Left lobe of liver (tissue), 2 donors: ENCODE results near the gene AQR. TPM values are rescaled to one million over a fixed set of nuclear protein-coding genes. Genes with fewer than 3 reads are reported as not detected.
A peak's percentile ranks its signal among the peaks of the same experiment; 100 is the strongest.
"Not testable (repeated sequence)": the region's sequence is repeated elsewhere in the genome, so short reads cannot be mapped to it uniquely, and the experiment has no call there.

Experiments
- ATAC-seq: fragments of 200-7000 bp; cut with Tn5 transposase; one replicate; pipeline ENCODE4 v1.9.1; 2020; ENCODE audit warnings: mild to moderate bottlenecking, moderate library complexity
- DNase-seq: peaks from one replicate; pipeline ENCODE4 v3.0.0-alpha.2; 2020; ENCODE audit warnings: low spot score
- total RNA-seq: library from RNA; stranded (reverse); gene quantifications from one replicate; pipeline ENCODE4 v1.2.1, GENCODE V29; 2021
- donor health status: DM: no; HTN: no; CAD: no; lungs with moderate emphysema.
- donor health status: DM: no; HTN: yes; CAD: no.

AQR gene
- total RNA-seq, result 9.4 TPM

DNA sequence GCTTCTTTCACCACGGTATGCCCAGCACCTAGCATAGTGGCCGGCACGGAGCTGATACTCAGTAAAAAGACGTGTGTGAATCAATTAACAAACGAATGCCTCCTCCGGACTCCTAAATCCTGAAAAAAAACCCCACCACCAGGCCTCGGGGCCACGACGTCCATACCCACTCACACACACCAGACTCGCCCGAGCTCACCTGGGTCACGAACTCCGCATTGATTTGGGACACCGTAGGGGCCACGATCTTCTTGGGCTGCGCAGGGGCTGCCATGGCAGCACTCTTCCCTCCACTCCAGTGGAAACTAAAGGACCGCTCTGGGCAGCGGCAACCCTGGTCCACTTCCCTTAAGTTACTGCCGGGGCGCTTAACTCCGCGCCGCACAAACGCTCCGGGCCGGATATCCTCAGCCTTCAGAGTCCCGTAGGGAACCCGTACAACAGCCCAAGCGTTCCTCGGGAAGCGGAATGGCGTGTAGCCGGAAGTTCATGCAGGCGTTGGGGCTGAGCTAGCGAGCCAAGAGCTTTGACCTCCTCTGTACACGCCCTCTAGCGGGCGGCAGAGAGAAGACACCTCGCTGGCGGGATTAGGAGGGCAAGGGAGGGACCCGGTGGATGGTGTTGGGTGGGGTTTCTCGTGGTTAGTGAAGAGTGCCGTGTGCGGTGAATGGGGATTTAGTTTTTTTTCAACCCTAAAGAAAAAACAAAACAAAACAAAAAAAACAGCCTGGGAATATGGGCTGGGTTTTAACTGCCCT is at the start of gene AQR:
TSS of gene AQR (minus strand) at position 403 of the 758 bp plus-strand sequence. CDS start at position 274, 129 bp downstream.
- peak; percentile 99 for ATAC-seq
- DNase-seq, result peak; percentile 96

GRCh38 chr15:35014241-35014640 is 44.7 kb upstream of the AQR start:
- ATAC-seq (no peak), DNase-seq (no peak)

GRCh38 chr15:35013370-35013769 is 43.8 kb upstream of the AQR start:
- DNase-seq (no peak), ATAC-seq (no peak)

DNA sequence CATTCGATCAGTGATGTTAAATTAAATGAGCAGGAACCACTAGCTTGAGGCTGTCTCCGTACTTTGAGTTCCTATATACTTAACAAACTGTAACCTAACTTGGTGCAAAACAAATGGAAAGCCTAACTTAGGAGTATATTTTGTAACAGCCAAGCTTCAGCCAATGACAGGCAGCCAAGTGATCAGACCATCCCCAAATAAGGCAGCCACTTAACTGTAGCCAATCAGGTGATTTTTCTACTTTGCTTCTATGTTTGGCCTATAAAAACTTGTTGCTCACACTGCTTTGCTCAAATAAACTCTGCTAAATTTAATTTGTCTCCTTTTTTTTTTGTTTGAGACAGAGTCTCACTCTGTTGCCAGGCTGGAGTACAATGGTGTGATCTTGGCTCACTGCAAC is 37.9 kb upstream of the AQR start:
- DNase-seq (no peak), ATAC-seq (no peak)

GRCh38 chr15:35005933-35006332 is 36.4 kb upstream of the AQR start:
- ATAC-seq (no peak), DNase-seq (no peak)

DNA sequence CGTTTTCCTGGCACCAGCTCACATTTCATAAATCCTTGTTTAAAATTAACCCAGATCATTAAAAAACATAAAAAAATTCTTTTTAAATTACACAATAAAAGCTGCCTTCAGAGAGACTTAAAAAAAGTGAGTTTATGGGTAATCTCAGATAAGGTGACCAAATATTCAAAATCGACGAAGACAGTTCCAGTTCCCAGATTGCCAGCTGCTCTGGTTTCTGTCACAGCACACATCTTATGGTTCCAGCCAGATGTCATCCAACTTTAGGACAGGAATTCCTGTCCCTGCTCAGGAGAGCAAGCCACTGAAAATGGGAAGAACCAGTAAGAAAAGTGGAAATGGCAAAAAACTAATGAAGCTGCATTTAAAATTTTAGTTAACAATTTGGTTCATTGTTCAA is 34.4 kb upstream of the AQR start:
- DNase-seq (no peak), ATAC-seq (no peak)

GRCh38 chr15:35000511-35000910 is 31.0 kb upstream of the AQR start:
- DNase-seq, result no peak
- peak; percentile 74 for ATAC-seq

- no peak for ATAC-seq
- no peak for DNase-seq
These were observed 30.4 kb upstream of the AQR start for GRCh38 chr15:34999906-35000305.

- ATAC-seq (no peak), DNase-seq (no peak)
These were observed 25.4 kb upstream of the AQR start for GRCh38 chr15:34994925-34995324.

- DNase-seq (no peak), ATAC-seq (no peak)
These were observed 24.3 kb upstream of the AQR start for GRCh38 chr15:34993877-34994276.

GRCh38 chr15:34993412-34993811 is 23.9 kb upstream of the AQR start:
- no peak for DNase-seq
- ATAC-seq, result no peak

DNA sequence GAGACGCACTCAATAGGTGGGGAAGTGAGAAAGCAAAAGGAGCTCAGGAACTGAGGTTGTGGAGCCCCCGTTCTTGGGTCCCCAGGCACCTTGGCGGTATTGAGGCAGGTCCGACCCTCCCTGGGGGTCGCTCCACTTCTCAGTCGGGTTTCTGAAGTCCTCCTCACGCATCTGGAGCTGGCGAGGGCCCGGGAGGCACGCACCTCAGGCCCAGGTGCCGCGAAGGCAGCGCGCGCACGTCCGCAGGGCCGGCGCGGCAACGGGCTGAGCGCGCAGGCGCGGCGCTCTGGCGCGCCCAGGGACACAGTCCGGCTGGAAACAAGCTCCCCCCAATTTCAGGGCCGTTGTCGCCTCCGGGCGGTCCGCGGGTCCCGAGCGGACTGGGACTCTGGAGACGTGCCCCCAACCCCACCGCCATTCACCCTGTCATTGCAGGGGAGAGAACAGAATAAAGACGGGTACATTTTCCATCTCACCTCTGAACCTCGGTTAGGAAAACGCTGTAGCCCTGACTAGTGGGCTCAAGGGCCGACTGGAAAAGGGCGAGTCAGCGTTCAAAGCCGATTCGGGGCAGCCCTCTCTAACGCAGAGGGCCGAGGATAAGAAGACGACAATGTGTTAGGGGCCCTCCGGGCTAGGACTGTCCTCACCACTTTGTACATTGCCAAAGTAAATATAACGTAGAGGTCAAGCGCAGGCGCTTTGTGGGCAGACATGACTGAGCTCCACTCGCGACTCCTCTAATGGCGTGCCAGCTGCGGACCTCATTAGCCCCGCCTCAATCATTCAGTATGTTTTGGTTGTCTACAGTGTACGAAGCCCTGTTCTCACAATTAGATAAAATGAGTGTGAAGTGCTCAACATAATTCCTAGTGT is 18.7 kb upstream of the AQR start, which contains the start of gene ZNF770:
TSS of gene ZNF770 (minus strand) at position 261 of the 876 bp plus-strand sequence. CDS start 4,853 bp downstream, outside the sequence.
- ATAC-seq (peak; percentile 88), DNase-seq (peak; percentile 84)

DNA sequence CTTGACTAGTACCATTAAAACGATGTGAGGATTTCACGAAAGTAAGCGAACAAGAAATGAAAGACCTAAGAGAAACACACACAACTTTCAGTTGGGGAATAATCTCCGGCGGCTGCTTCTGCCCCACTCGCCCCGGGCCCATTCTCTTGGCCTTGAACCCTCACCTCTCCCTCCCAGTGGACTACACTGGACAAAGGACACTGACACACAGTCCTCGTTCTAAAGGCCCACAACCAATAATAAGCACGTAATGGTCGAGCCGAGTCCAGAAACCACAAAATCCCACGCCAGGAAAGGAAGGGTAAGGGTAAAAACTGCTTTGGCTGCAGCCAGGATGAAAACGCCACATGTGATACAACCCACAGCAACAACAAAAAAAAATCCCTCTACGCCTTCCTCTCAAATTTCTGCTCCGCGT is 18.1 kb upstream of the AQR start:
- DNase-seq, result peak; percentile 63
- ATAC-seq, result peak; percentile 48

DNA sequence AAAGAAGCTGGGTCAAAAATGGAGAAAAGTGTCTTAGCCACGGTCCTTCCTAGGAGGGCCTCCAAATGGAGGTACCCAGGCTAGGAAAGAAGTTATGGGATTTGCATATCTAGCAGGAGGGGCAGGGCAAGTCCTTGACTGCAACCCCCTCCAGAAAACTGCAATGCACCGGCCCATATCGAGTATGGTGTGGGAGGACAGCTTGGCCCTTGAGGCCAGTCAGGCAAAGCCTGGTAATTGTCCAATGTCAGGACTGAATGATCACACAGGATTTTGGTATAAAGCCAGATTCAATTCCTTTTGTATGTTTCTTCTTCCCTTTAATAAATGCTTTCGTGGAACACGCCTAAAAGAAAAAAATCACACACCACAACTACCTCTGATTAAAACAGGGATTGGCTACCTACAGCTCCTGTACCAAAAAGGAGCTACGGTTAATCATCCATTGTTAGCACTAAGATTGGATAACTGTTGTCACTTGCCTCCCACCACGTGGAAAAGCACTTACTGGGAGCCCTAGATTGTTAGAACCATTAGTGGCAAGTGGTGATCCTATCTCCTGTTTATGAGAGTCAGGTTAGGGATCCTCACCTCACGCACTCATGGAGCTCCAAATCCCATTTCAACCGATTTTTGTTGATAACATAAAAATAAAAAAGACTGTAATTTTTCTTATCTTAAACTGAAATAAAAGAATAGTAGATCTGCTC is 17.4 kb upstream of the AQR start:
- ATAC-seq (peak; percentile 29), DNase-seq (peak; percentile 56)

DNA sequence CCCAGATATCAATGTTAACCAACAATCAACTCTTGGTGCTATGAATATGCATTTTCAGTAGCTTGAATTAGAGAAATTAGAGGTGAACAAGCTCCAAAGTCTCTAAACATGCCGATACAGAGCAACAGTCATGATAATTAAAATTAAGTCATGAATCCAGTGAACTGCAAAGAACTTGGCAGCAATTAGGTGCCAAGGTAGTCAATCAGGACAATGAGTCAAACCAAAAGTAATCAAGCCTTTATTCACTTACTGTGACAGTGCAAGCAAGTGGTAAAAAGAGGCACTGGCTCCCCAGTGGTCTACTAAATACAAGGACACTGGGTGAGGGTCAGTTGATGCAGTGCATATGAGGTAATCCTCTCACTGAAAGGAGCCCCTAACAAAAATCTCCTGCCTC is 16.8 kb upstream of the AQR start:
- ATAC-seq (no peak), DNase-seq (no peak)

DNA sequence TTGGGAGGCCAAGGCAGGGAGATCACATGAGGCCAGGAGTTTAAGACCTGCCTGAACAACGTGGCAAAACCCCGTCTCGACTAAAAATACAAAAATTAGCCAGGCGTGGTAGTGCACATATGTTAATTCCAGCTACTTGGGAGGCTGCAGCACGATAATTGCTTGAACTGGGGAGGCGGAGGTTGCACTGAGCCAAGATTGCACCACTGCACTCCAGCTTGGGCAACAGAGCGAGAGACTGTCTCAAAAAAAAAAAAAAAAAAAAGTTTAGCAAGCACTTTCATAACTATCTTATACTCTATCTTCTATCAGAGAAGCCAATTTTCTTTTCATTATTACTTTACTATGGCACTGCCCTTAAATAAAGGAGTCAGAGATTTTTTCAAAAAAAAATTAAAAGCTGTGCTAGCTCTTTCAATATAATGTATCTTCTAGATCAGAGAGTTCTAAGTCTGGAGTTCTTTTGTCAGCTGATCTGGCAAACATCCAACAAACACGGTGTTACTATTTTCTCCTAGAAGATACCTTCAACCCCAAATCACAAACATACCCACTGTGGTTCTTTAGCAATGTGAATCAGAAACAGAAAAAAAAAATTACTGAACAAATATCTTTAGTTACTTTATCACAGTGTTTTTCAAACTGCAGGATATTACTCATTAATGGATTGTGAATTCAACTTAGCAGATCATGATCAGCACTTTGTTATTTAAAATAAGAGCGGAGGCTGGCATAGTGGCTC is 15.5 kb upstream of the AQR start:
- DNase-seq (peak; percentile 64), ATAC-seq (peak; percentile 33)

DNA sequence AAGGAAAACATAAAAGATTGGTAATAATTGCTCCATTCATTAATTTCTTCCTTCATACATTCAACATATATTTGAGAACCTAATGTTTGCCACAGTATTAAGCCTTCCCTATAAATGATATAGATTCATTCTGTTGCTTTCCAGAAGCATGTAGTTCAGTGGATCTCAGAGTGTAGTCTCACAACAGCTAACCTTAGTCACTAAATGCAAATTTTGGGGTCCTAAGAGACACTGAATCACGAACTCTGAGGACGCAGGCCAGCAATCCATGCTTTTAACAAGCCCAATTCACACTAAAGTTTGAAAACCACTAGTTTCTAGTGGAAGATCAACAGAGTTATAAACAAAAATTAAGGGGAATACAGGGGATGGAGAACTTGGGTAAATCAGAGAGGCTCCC is 7.2 kb upstream of the AQR start:
- ATAC-seq, result no peak

GRCh38 chr15:34976073-34976472 is 6.5 kb upstream of the AQR start:
- DNase-seq (no peak), ATAC-seq (no peak)

More for the DNA sequence above, 7.2 kb upstream of the AQR start:
- DNase-seq, result no peak

- no peak for DNase-seq
- no peak for ATAC-seq
These were observed 4.0 kb upstream of the AQR start for GRCh38 chr15:34973512-34973911.

DNA sequence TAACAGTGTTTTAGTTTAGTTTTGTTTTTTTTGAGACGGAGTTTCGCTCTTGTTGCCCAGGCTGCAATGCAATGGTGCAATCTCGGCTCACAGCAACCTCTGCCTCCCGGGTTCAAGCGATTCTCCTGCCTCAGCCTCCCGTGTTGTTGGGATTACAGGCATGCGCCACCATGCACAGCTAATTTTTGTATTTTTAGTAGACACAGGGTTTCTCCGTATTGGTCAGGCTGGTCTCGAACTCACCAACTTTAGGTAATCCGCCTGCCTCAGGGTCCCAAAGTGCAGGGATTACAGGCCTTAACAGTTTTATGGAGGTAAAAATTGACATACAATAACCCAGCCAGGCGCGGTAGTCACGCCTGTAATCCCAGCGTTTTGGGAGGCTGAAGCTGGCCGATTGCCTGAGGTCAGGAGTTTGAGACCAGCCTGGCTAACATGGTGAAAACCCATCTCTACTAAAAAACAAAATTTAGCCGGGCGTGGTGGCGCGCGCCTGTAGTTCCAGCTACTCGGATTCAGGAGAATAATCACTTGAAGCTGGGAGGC is 629 bp upstream of the AQR start:
- ATAC-seq, DNase-seq: not testable (repeated sequence)
